ENCODE measurements around the gene SUFU.
A peak's percentile ranks its signal among the peaks of the same experiment; 100 is the strongest.

SUFU gene

GRCh38 chr10:102583435-102584417 is 80.0 kb downstream of the SUFU start:
- Histone ChIP-seq H3K4me3 (no peak overlapping the region), H3K27ac (no peak overlapping the region)
- TF ChIP-seq CTCF (IDR thresholded peaks at IDR 0.05): peak; percentile 72
- DNase-seq (ENCODE audit: low spot score): no peak

- no peak for DNase-seq (ENCODE audit: low spot score)
- no peak overlapping the region for H3K27ac ChIP-seq
- H3K4me3 ChIP-seq: no peak overlapping the region
- no peak for TF ChIP-seq CTCF (IDR thresholded peaks at IDR 0.05)
Measured at GRCh38 chr10:102585026-102585425, 81.3 kb downstream of the SUFU start.

GRCh38 chr10:102586858-102587257 is 83.1 kb downstream of the SUFU start:
- no peak overlapping the region for H3K4me3 ChIP-seq
- no peak for TF ChIP-seq CTCF (IDR thresholded peaks at IDR 0.05)
- no peak for DNase-seq (ENCODE audit: low spot score)
- no peak overlapping the region for H3K27ac ChIP-seq

- no peak for TF ChIP-seq CTCF (IDR thresholded peaks at IDR 0.05)
- H3K4me3 ChIP-seq: no peak overlapping the region
- DNase-seq (ENCODE audit: low spot score): no peak
- no peak overlapping the region for H3K27ac ChIP-seq
Measured at GRCh38 chr10:102588875-102589274, 85.1 kb downstream of the SUFU start.

- Histone ChIP-seq H3K27ac (no peak overlapping the region), H3K4me3 (no peak overlapping the region)
- DNase-seq (ENCODE audit: low spot score): no peak
- no peak for TF ChIP-seq CTCF (IDR thresholded peaks at IDR 0.05)
Measured at GRCh38 chr10:102593074-102593803, 89.5 kb downstream of the SUFU start.

- Histone ChIP-seq H3K27ac (no peak overlapping the region), H3K4me3 (no peak overlapping the region)
- TF ChIP-seq CTCF (IDR thresholded peaks at IDR 0.05): no peak
- no peak for DNase-seq (ENCODE audit: low spot score)
Measured at GRCh38 chr10:102593804-102594079, 90.0 kb downstream of the SUFU start.
